Esophagus muscularis mucosa (tissue), 4 donors: Measurements from ENCODE around the gene CACNG8. TPM values are rescaled to one million over a fixed set of nuclear protein-coding genes. Genes with fewer than 3 reads are reported as not detected.

Source experiments
- DNase-seq: peaks from one replicate; pipeline ENCODE4 v3.0.0-alpha.2; 2017; ENCODE audit errors: extremely low spot score
- H3K27ac ChIP-seq, 4 donors: fragments of 200-600 bp; sonication (generic); replicated peaks in 1 of 4; 1 replicate in 3 of 4; 2 replicates in 1 of 4; pipeline ENCODE4 v1.5.1; 2016 to 2019; ENCODE audit warnings: mild to moderate bottlenecking in 1 of 4
- H3K27me3 ChIP-seq, 4 donors: fragments of 200-600 bp; sonication (generic); one replicate each; pipeline versions ENCODE4 v1.5.1 to v1.6.0; 2016 to 2019
- H3K36me3 ChIP-seq, 4 donors: fragments of 200-600 bp; sonication (generic); one replicate each; pipeline ENCODE4 v1.5.1; 2016 to 2019
- H3K4me1 ChIP-seq, 4 donors: fragments of 200-600 bp; sonication (generic); one replicate each; pipeline ENCODE4 v1.5.1; 2016 to 2019
- H3K4me3 ChIP-seq, 4 donors: fragments of 200-600 bp; sonication (generic); 1 replicate in 2 of 4; 2 replicates in 2 of 4; pipeline ENCODE4 v1.5.1; 2016 to 2019; ENCODE audit warnings: mild to moderate bottlenecking in 4 of 4, moderate library complexity in 1 of 4
- H3K9me3 ChIP-seq, 4 donors: fragments of 200-600 bp; sonication (generic); 1 replicate in 3 of 4; 2 replicates in 1 of 4; pipeline ENCODE4 v1.5.1; 2016 to 2019
- CTCF ChIP-seq, 3 experiments: fragments of 200-600 bp in 2 of 3; fragments of 450-650 bp in 1 of 3; sonication (generic) in 2 of 3; IDR thresholded peaks; one replicate each; pipeline ENCODE4 v1.5.1; 2017 to 2019; ENCODE audit warnings: antibody characterized with exemption in 3 of 3, mild to moderate bottlenecking in 2 of 3, moderate library complexity in 1 of 3
- EP300 ChIP-seq: sonication (generic); formaldehyde crosslinking; IDR thresholded peaks from one replicate; pipeline ENCODE4 v1.6.1; 2017; ENCODE audit warnings: antibody characterized with exemption
- POLR2A ChIP-seq: fragments of 450-650 bp; IDR thresholded peaks from one replicate; pipeline ENCODE4 v1.6.1; 2017; ENCODE audit warnings: antibody characterized with exemption, moderate library complexity, mild to moderate bottlenecking, low read depth
- POLR2AphosphoS5 ChIP-seq, 2 donors: sonication (generic); formaldehyde crosslinking; IDR thresholded peaks; one replicate each; pipeline ENCODE4 v1.6.1; 2017; ENCODE audit warnings: antibody characterized with exemption in 2 of 2
- WGBS: methylation state at CpG from one replicate; pipeline ENCODE4 v1.1.5; 2018; 5-methylcytosine and 5-hydroxymethylcytosine counted together
- intact Hi-C: fragments of 100-400 bp; cut with DNase I; formaldehyde crosslinking; loops from one replicate; pipeline ENCODE4 v1.15.1; 2023
- total RNA-seq, 4 donors: library from RNA; depleted of rRNA; stranded (reverse); fragments of >200 nt; gene quantifications; one replicate each; pipeline versions ENCODE4 v1.1.0 to v1.2.1, GENCODE V29; 2016

CACNG8 gene
- total RNA-seq, 4 donors from 2014 or later, result 0.06 TPM; not detected in 3

- 10% methylated on average over 26 of the region's 66 CpGs for WGBS
- H3K27ac ChIP-seq, result no peak within 1 kb of the TSS
- no peak for TF ChIP-seq CTCF (IDR thresholded peaks at IDR 0.05)
- no peak for TF ChIP-seq POLR2A
- no peak for TF ChIP-seq POLR2AphosphoS5 (IDR thresholded peaks at IDR 0.05)
- no peak for TF ChIP-seq EP300
- no peak for DNase-seq
- H3K36me3 ChIP-seq, result no peaks in the 10 kb centered on the region
- no peaks in the 10 kb centered on the region for H3K9me3 ChIP-seq
- intact Hi-C loops, result no loop called here
- peak within 1 kb of the TSS; percentile 37 to 52 (median 44) for H3K4me3 ChIP-seq
- peaks cover 0 to 32% (median 19%) of the 10 kb centered on the region in 4 donors for H3K4me1 ChIP-seq
- peaks cover 6 to 87% (median 30%) of the 10 kb centered on the region in 4 donors for H3K27me3 ChIP-seq
These were observed 28.7 kb downstream of the CACNG8 start, which contains the start of gene CACNG6 for GRCh38 chr19:53991224-53992113. CACNG6 (plus strand) TSS chr19:53991637; CDS start chr19:53992878, 1,241 bp downstream.

GRCh38 chr19:53992211-53992610 is 29.5 kb downstream of the CACNG8 start:
- H3K27me3 ChIP-seq, result peaks cover 6 to 84% (median 30%) of the 10 kb centered on the region in 4 donors
- WGBS, result 77% methylated on average over 9 of the region's 9 CpGs
- H3K27ac ChIP-seq, result no peak overlapping the region
- TF ChIP-seq EP300 (no peak), CTCF (IDR thresholded peaks at IDR 0.05) (no peak), POLR2AphosphoS5 (IDR thresholded peaks at IDR 0.05) (no peak), POLR2A (no peak)
- DNase-seq, result no peak
- intact Hi-C loops, result no loop called here
- peaks cover 0 to 32% (median 19%) of the 10 kb centered on the region in 4 donors for H3K4me1 ChIP-seq
- H3K4me3 ChIP-seq, result no peak overlapping the region
- H3K9me3 ChIP-seq, result no peaks in the 10 kb centered on the region
- no peaks in the 10 kb centered on the region for H3K36me3 ChIP-seq

- H3K4me1 ChIP-seq, result peaks cover 0 to 32% (median 19%) of the 10 kb centered on the region in 4 donors
- H3K27me3 ChIP-seq, result peaks cover 6 to 84% (median 30%) of the 10 kb centered on the region in 4 donors
- H3K36me3 ChIP-seq, result no peaks in the 10 kb centered on the region
- intact Hi-C loops, result no loop called here
- H3K27ac ChIP-seq, result no peak overlapping the region
- H3K9me3 ChIP-seq, result no peaks in the 10 kb centered on the region
- no peak overlapping the region for H3K4me3 ChIP-seq
- TF ChIP-seq POLR2A (no peak), EP300 (no peak), POLR2AphosphoS5 (IDR thresholded peaks at IDR 0.05) (no peak), CTCF (IDR thresholded peaks at IDR 0.05) (no peak)
- WGBS, result 13% methylated on average over 4 of the region's 43 CpGs
- DNase-seq, result no peak
These were observed 30.1 kb downstream of the CACNG8 start for GRCh38 chr19:53992815-53993214.

- no peak overlapping the region for H3K4me3 ChIP-seq
- no peaks in the 10 kb centered on the region for H3K36me3 ChIP-seq
- peaks cover 0 to 32% (median 19%) of the 10 kb centered on the region in 4 donors for H3K4me1 ChIP-seq
- no peaks in the 10 kb centered on the region for H3K9me3 ChIP-seq
- intact Hi-C loops, result no loop called here
- WGBS, result 79% methylated on average over 2 of the region's 3 CpGs
- no peak for DNase-seq
- TF ChIP-seq POLR2A, result no peak
- no peak for TF ChIP-seq EP300
- TF ChIP-seq POLR2AphosphoS5 (IDR thresholded peaks at IDR 0.05), result no peak
- no peak for TF ChIP-seq CTCF (IDR thresholded peaks at IDR 0.05)
- no peak overlapping the region for H3K27ac ChIP-seq
- peaks cover 6 to 84% (median 30%) of the 10 kb centered on the region in 4 donors for H3K27me3 ChIP-seq
These were observed 30.7 kb downstream of the CACNG8 start for GRCh38 chr19:53993448-53993847.
